IMR-90 (cell line): Measurements from ENCODE around the gene PKD1L1. TPM values are rescaled to one million over a fixed set of nuclear protein-coding genes. Genes with fewer than 3 reads are reported as not detected.
A peak's percentile ranks its signal among the peaks of the same experiment; 100 is the strongest.

Experiments used
- ATAC-seq: fragments of 200-7000 bp; cut with Tn5 transposase; 2 replicates; pipeline ENCODE4 v1.9.1; 2020; ENCODE audit warnings: low read depth, mild to moderate bottlenecking, moderate library complexity
- BruUV-seq: library from RNA; stranded (reverse); fragments of 400-500 nt; replicated peaks from 2 replicates; lab custom pipeline; 2021; lab: Mats Ljungman, UMichigan
- CTCF ChIA-PET: fragments of 300-600 bp; formaldehyde crosslinking; extraction: SDS; loops from one replicate; lab custom pipeline; 2021; ENCODE audit warnings: antibody characterized with exemption; lab: Yijun Ruan, JAX
- POLR2A ChIA-PET: fragments of 300-600 bp; sonication (Branson Sonifier 250); formaldehyde crosslinking; loops from one replicate; lab custom pipeline; 2022; ENCODE audit warnings: antibody characterized with exemption; ENCODE audit not compliant: unreplicated experiment; lab: Charles Lee
- DNase-seq: peaks from one replicate; pipeline ENCODE4 v3.0.0; 2013
- H2AFZ ChIP-seq: replicated peaks from 2 replicates; pipeline ENCODE3; 2013; ENCODE audit warnings: low read length, mild to moderate bottlenecking; ENCODE audit not compliant: poor library complexity
- H2AK5ac ChIP-seq: 2 replicates; pipeline ENCODE4 v1.6.1; 2013; ENCODE audit warnings: low read depth, low read length, inconsistent platforms
- H2AK9ac ChIP-seq: replicated peaks from 2 replicates; pipeline ENCODE3; 2013; ENCODE audit warnings: mild to moderate bottlenecking, low read depth, low read length, moderate library complexity; ENCODE audit not compliant: poor library complexity
- H2BK120ac ChIP-seq: 2 replicates; pipeline ENCODE4 v1.6.1; 2013; ENCODE audit warnings: low read depth, low read length, inconsistent platforms
- H2BK15ac ChIP-seq: 3 replicates; pipeline ENCODE4 v1.6.1; 2013; ENCODE audit warnings: low read depth, low read length, inconsistent platforms
- H2BK20ac ChIP-seq: 2 replicates; pipeline ENCODE4 v1.6.1; 2013; ENCODE audit warnings: low read depth, mild to moderate bottlenecking, inconsistent platforms, low read length, moderate library complexity
- H2BK5ac ChIP-seq: 2 replicates; pipeline ENCODE4 v1.6.1; 2013; ENCODE audit warnings: mild to moderate bottlenecking, low read depth, low read length, inconsistent platforms; ENCODE audit not compliant: poor library complexity, severe bottlenecking
- H3K14ac ChIP-seq: replicated peaks from 2 replicates; pipeline ENCODE4 v1.6.1; 2013; ENCODE audit warnings: low read depth, low read length, inconsistent platforms
- H3K18ac ChIP-seq: 2 replicates; pipeline ENCODE4 v1.6.1; 2013; ENCODE audit warnings: low read depth, low read length, control low read depth
- H3K23ac ChIP-seq: 2 replicates; pipeline ENCODE4 v1.6.1; 2013; ENCODE audit warnings: low read depth, low read length, inconsistent platforms
- H3K27ac ChIP-seq: 2 replicates; pipeline ENCODE4 v1.5.1; 2013; ENCODE audit warnings: mild to moderate bottlenecking, control low read depth, low read length; ENCODE audit not compliant: insufficient read depth
- H3K27me3 ChIP-seq: 2 replicates; pipeline ENCODE4 v1.6.1; 2013; ENCODE audit warnings: low read length; ENCODE audit not compliant: control insufficient read depth, insufficient read depth
- H3K36me3 ChIP-seq: 2 replicates; pipeline ENCODE4 v1.6.1; 2013; ENCODE audit warnings: low read length, mixed read lengths; ENCODE audit not compliant: control insufficient read depth, insufficient read depth
- H3K4ac ChIP-seq: 2 replicates; pipeline ENCODE4 v1.6.1; 2013; ENCODE audit warnings: low read depth, low read length, inconsistent platforms
- H3K4me1 ChIP-seq: 2 replicates; pipeline ENCODE4 v1.6.1; 2013; ENCODE audit warnings: low read length, mixed read lengths; ENCODE audit not compliant: control insufficient read depth, insufficient read depth
- H3K4me2 ChIP-seq: 2 replicates; pipeline ENCODE4 v1.6.1; 2013; ENCODE audit warnings: low read depth, mild to moderate bottlenecking, control low read depth, low read length, moderate library complexity
- H3K4me3 ChIP-seq: 2 replicates; pipeline ENCODE4 v1.5.1; 2013; ENCODE audit warnings: low read depth, mild to moderate bottlenecking, control low read depth, low read length, moderate library complexity; ENCODE audit not compliant: insufficient read depth
- H3K56ac ChIP-seq: 2 replicates; pipeline ENCODE4 v1.6.1; 2013; ENCODE audit warnings: low read length, inconsistent platforms; ENCODE audit not compliant: insufficient read depth; ENCODE audit errors: extremely low read depth
- H3K79me1 ChIP-seq, 2 experiments: 2 replicates each; pipeline ENCODE4 v1.6.1; 2013; ENCODE audit warnings: low read length in 2 of 2, inconsistent platforms in 1 of 2, low read depth in 1 of 2
- H3K9ac ChIP-seq: 2 replicates; pipeline ENCODE4 v1.6.1; 2013; ENCODE audit warnings: low read depth, low read length, control low read depth
- H3K9me1 ChIP-seq: 2 replicates; pipeline ENCODE4 v1.6.1; 2013; ENCODE audit warnings: low read length, inconsistent platforms; ENCODE audit not compliant: insufficient read depth
- H3K9me3 ChIP-seq: 2 replicates; pipeline ENCODE4 v1.6.1; 2013; ENCODE audit warnings: low read length; ENCODE audit not compliant: control insufficient read depth, insufficient read depth
- H4K20me1 ChIP-seq: 2 replicates; pipeline ENCODE4 v1.6.1; 2013; ENCODE audit warnings: low read length, inconsistent platforms; ENCODE audit not compliant: insufficient read depth
- H4K5ac ChIP-seq: 2 replicates; pipeline ENCODE4 v1.6.1; 2013; ENCODE audit warnings: mild to moderate bottlenecking, low read depth, low read length, control low read depth
- H4K8ac ChIP-seq, 2 experiments: 2 replicates each; pipeline ENCODE4 v1.6.1; 2013; ENCODE audit warnings: low read depth in 2 of 2, low read length in 2 of 2, control low read depth in 1 of 2, inconsistent platforms in 1 of 2
- H4K91ac ChIP-seq: 2 replicates; pipeline ENCODE4 v1.6.1; 2013; ENCODE audit warnings: low read depth, low read length, inconsistent platforms; ENCODE audit not compliant: insufficient read depth
- BHLHE40 ChIP-seq: fragments of 150-350 bp; IDR thresholded peaks from 2 replicates; pipeline ENCODE4 v1.6.1; 2016; ENCODE audit warnings: mild to moderate bottlenecking, low read depth, low read length
- CEBPB ChIP-seq: IDR thresholded peaks from 2 replicates; pipeline ENCODE4 v1.6.1; 2012; ENCODE audit warnings: low read depth, low read length, improper control_type of control experiment
- CHD1 ChIP-seq: IDR thresholded peaks from 2 replicates; pipeline ENCODE4 v1.6.1; 2012; ENCODE audit warnings: low read depth, low read length, improper control_type of control experiment
- ELK1 ChIP-seq: fragments of 150-350 bp; IDR thresholded peaks from 2 replicates; pipeline ENCODE4 v1.6.1; 2016; ENCODE audit warnings: low read depth, mild to moderate bottlenecking, low read length, moderate library complexity, borderline replicate concordance
- MAFK ChIP-seq: IDR thresholded peaks from 2 replicates; pipeline ENCODE4 v1.6.1; 2012; ENCODE audit warnings: low read depth, low read length, improper control_type of control experiment
- MAZ ChIP-seq: IDR thresholded peaks from 2 replicates; pipeline ENCODE4 v1.6.1; 2012; ENCODE audit warnings: low read depth, mild to moderate bottlenecking, low read length, improper control_type of control experiment, moderate library complexity, borderline replicate concordance
- MXI1 ChIP-seq: IDR thresholded peaks from 2 replicates; pipeline ENCODE4 v1.6.1; 2012; ENCODE audit warnings: low read depth, mild to moderate bottlenecking, low read length, moderate library complexity, borderline replicate concordance
- NFE2L2 ChIP-seq: fragments of 150-350 bp; IDR thresholded peaks from 2 replicates; pipeline ENCODE4 v1.6.1; 2016; ENCODE audit warnings: low read depth, mild to moderate bottlenecking, low read length
- POLR2A ChIP-seq: IDR thresholded peaks from 2 replicates; pipeline ENCODE4 v1.6.1; 2012; ENCODE audit warnings: mild to moderate bottlenecking, low read depth, low read length
- RAD21 ChIP-seq: IDR thresholded peaks from 2 replicates; pipeline ENCODE4 v1.6.1; 2012; ENCODE audit warnings: low read length, improper control_type of control experiment
- RCOR1 ChIP-seq: IDR thresholded peaks from 2 replicates; pipeline ENCODE4 v1.6.1; 2012; ENCODE audit warnings: mild to moderate bottlenecking, low read length, improper control_type of control experiment; ENCODE audit not compliant: insufficient replicate concordance
- RFX5 ChIP-seq: IDR thresholded peaks from 2 replicates; pipeline ENCODE4 v1.8.0; 2012; ENCODE audit warnings: low read depth, mild to moderate bottlenecking, low read length, moderate library complexity
- SMC3 ChIP-seq: fragments of 150-350 bp; IDR thresholded peaks from 2 replicates; pipeline ENCODE4 v1.6.1; 2016; ENCODE audit warnings: low read depth, mild to moderate bottlenecking, antibody characterized with exemption, low read length, moderate library complexity
- USF2 ChIP-seq: fragments of 150-350 bp; IDR thresholded peaks from 2 replicates; pipeline ENCODE4 v1.6.1; 2017; ENCODE audit warnings: mild to moderate bottlenecking, antibody characterized with exemption, low read length, low read depth
- WGBS, 2 experiments: methylation state at CpG; one replicate each; pipeline versions ENCODE4 v1.1.5 to v1.1.7; 2013; ENCODE audit warnings: missing lambda C conversion rate in 2 of 2; ENCODE audit not compliant: insufficient read length in 1 of 2; ENCODE audit errors: extremely low coverage in 2 of 2; 5-methylcytosine and 5-hydroxymethylcytosine counted together
- dilution Hi-C: fragments of 300-500 bp; cut with HindIII; formaldehyde crosslinking; loops from one replicate; pipeline ENCODE4 v1.14.3; 2018; ENCODE audit warnings: low sequenced_read_pairs; ENCODE audit not compliant: unreplicated experiment
- in situ Hi-C: fragments of 300-500 bp; cut with MboI; formaldehyde crosslinking; loops from 3 replicates; pipeline ENCODE4 v1.14.3; 2019; ENCODE audit warnings: low sequenced_read_pairs, inconsistent platforms, mixed read lengths
- intact Hi-C: fragments of 100-400 bp; cut with micrococcal nuclease; formaldehyde crosslinking; loops from 2 replicates; pipeline ENCODE4 v1.10.0; 2022
- polyA plus RNA-seq, 3 experiments: library from polyadenylated mRNA; depleted of rRNA; stranded (reverse); fragments of >200 nt; gene quantifications; 2 replicates each; pipeline ENCODE4 v1.2.3, GENCODE V29; 2012; ENCODE audit warnings: low replicate concordance in 1 of 3
- total RNA-seq: library from RNA; depleted of rRNA; stranded (reverse); fragments of >200 nt; gene quantifications from 2 replicates; pipeline ENCODE4 v1.2.3, GENCODE V29; 2012

The PKD1L1 gene
- total and polyA plus RNA-seq, 2 of the 4 experiments (the other 2 are of a cell fraction), result under 0.01 to 0.15 TPM

- in situ Hi-C loops (no loop called here), dilution Hi-C loops (no loop called here), intact Hi-C loops (loop anchor here (1.0 to 5.0 kb wide), 3 partner anchors 9 to 184 kb away; no protein-coding TSS in a partner anchor)
- no TSS peak for BruUV-seq
- Histone ChIP-seq H3K4me1 (peaks cover 26% of the 10 kb centered on the region), H2BK20ac (peak overlapping the region; percentile 98), H3K18ac (peak overlapping the region; percentile 89), H2AK5ac (peak overlapping the region; percentile 96; the same call in 1 of the 2 replicates), H3K9ac (peak overlapping the region; percentile 2; the same call in 1 of the 2 replicates), H3K79me1 (peaks cover 0 to 7% of the 10 kb centered on the region in 2 experiments; a peak in 1 of 4 replicates), H2BK15ac (peak overlapping the region; percentile 76; the same call in 2 of the 3 replicates), H4K8ac (peak overlapping the region; percentile 83 to 95), H2AK9ac (peak overlapping the region; percentile 73), H3K36me3 (no peaks in the 10 kb centered on the region), H2BK5ac (peak overlapping the region; percentile 99), H3K27me3 (no peaks in the 10 kb centered on the region), H2BK120ac (peak overlapping the region; percentile 98), H4K5ac (peak overlapping the region; percentile 76), H3K56ac (peak overlapping the region; percentile 98), H3K9me3 (no peaks in the 10 kb centered on the region), H3K4me3 (no peak overlapping the region), H4K20me1 (no peaks in the 10 kb centered on the region), H3K4me2 (peak overlapping the region; percentile 9; the same call in 1 of the 2 replicates), H2AFZ (peak overlapping the region; percentile 34), H3K27ac (peak overlapping the region; percentile 94), H3K14ac (peak overlapping the region; percentile 85), H3K23ac (peak overlapping the region; percentile 64), H3K9me1 (peaks cover 10% of the 10 kb centered on the region), H4K91ac (peak overlapping the region; percentile 98), H3K4ac (peak overlapping the region; percentile 99)
- peak; percentile 92 for ATAC-seq
- ChIA-PET POLR2A (interaction anchor here (0.7 to 1.1 kb wide), 2 partner anchors 23 to 425 kb away, joined by 3 read pairs; no protein-coding TSS in a partner anchor), CTCF (interaction anchor here (0.6 to 1.0 kb wide), 3 partner anchors 63 to 351 kb away, joined by 3 read pairs; no protein-coding TSS in a partner anchor)
- no CpG with 5 or more reads among the region's 11 CpGs for WGBS, 2 experiments
- DNase-seq, result peak; percentile 99
- TF ChIP-seq CHD1 (0 out of 2 replicates have a peak, but pooled peaks have one; percentile 40), MAFK (peak; percentile 42; the same call in 1 of the 2 replicates), MAZ (peak; percentile 87; the same call in 1 of the 2 replicates), CEBPB (peak; percentile 98), RAD21 (peak; percentile 34), RCOR1 (no peak), BHLHE40 (peak; percentile 69; the same call in 1 of the 2 replicates), USF2 (no peak), ELK1 (no peak), SMC3 (no peak), RFX5 (no peak), MXI1 (no peak), POLR2A (no peak), NFE2L2 (peak; percentile 70; the same call in 1 of the 2 replicates)
Measured at GRCh38 chr7:47786557-47787248, 161.6 kb downstream of the PKD1L1 start.
